ENCODE data around the gene MEAK7. TPM values are rescaled to one million over a fixed set of nuclear protein-coding genes. Genes with fewer than 3 reads are reported as not detected.

The MEAK7 gene
- total RNA-seq, 1 donor from 2014 or later: 34.2 TPM

GRCh38 chr16:84540194-84540593, 35.7 kb upstream of the MEAK7 start:
- Mint-ChIP-seq H3K4me1 (ENCODE audit: unreplicated experiment) (peaks cover 19% of the 10 kb centered on the region), H3K9me3 (ENCODE audit: unreplicated experiment) (no peaks in the 10 kb centered on the region), H3K27ac (ENCODE audit: unreplicated experiment) (no peak overlapping the region), H3K36me3 (ENCODE audit: low read depth, unreplicated experiment) (no peaks in the 10 kb centered on the region), H3K27me3 (ENCODE audit: unreplicated experiment) (peaks cover 4% of the 10 kb centered on the region), H3K4me3 (ENCODE audit: unreplicated experiment) (no peak overlapping the region)
- no peak for TF ChIP-seq CTCF (IDR thresholded peaks at IDR 0.05; ENCODE audit: unreplicated experiment)
- no peak for DNase-seq (ENCODE audit: low spot score)

- Mint-ChIP-seq H3K27ac (ENCODE audit: unreplicated experiment) (peak overlapping the region; percentile 48), H3K36me3 (ENCODE audit: low read depth, unreplicated experiment) (no peaks in the 10 kb centered on the region), H3K4me1 (ENCODE audit: unreplicated experiment) (peaks cover 19% of the 10 kb centered on the region), H3K9me3 (ENCODE audit: unreplicated experiment) (no peaks in the 10 kb centered on the region), H3K4me3 (ENCODE audit: unreplicated experiment) (no peak overlapping the region), H3K27me3 (ENCODE audit: unreplicated experiment) (peaks cover 2% of the 10 kb centered on the region)
- TF ChIP-seq CTCF (IDR thresholded peaks at IDR 0.05; ENCODE audit: unreplicated experiment): no peak
- no peak for DNase-seq (ENCODE audit: low spot score)
Observed at GRCh38 chr16:84538222-84538840, 33.9 kb upstream of the MEAK7 start.

- no peak overlapping the region for H3K4me3 Mint-ChIP-seq (ENCODE audit: unreplicated experiment)
- no peaks in the 10 kb centered on the region for H3K9me3 Mint-ChIP-seq (ENCODE audit: unreplicated experiment)
- H3K27me3 Mint-ChIP-seq (ENCODE audit: unreplicated experiment): peaks cover 2% of the 10 kb centered on the region
- H3K27ac Mint-ChIP-seq (ENCODE audit: unreplicated experiment): peak overlapping the region; percentile 48
- TF ChIP-seq CTCF (IDR thresholded peaks at IDR 0.05; ENCODE audit: unreplicated experiment): no peak
- no peaks in the 10 kb centered on the region for H3K36me3 Mint-ChIP-seq (ENCODE audit: low read depth, unreplicated experiment)
- DNase-seq (ENCODE audit: low spot score): no peak
- peaks cover 26% of the 10 kb centered on the region for H3K4me1 Mint-ChIP-seq (ENCODE audit: unreplicated experiment)
Observed at GRCh38 chr16:84537491-84538151, 33.2 kb upstream of the MEAK7 start.

GRCh38 chr16:84535851-84536250, 31.4 kb upstream of the MEAK7 start:
- Mint-ChIP-seq H3K27me3 (ENCODE audit: unreplicated experiment) (peaks cover 12% of the 10 kb centered on the region), H3K4me3 (ENCODE audit: unreplicated experiment) (peak overlapping the region; percentile 21), H3K4me1 (ENCODE audit: unreplicated experiment) (peaks cover 42% of the 10 kb centered on the region), H3K27ac (ENCODE audit: unreplicated experiment) (no peak overlapping the region), H3K9me3 (ENCODE audit: unreplicated experiment) (no peaks in the 10 kb centered on the region), H3K36me3 (ENCODE audit: low read depth, unreplicated experiment) (peaks cover 5% of the 10 kb centered on the region)
- DNase-seq (ENCODE audit: low spot score): no peak
- no peak for TF ChIP-seq CTCF (IDR thresholded peaks at IDR 0.05; ENCODE audit: unreplicated experiment)

- Mint-ChIP-seq H3K36me3 (ENCODE audit: low read depth, unreplicated experiment) (peaks cover 5% of the 10 kb centered on the region), H3K27me3 (ENCODE audit: unreplicated experiment) (peaks cover 12% of the 10 kb centered on the region), H3K27ac (ENCODE audit: unreplicated experiment) (no peak overlapping the region), H3K4me3 (ENCODE audit: unreplicated experiment) (no peak overlapping the region), H3K4me1 (ENCODE audit: unreplicated experiment) (peaks cover 44% of the 10 kb centered on the region), H3K9me3 (ENCODE audit: unreplicated experiment) (no peaks in the 10 kb centered on the region)
- no peak for TF ChIP-seq CTCF (IDR thresholded peaks at IDR 0.05; ENCODE audit: unreplicated experiment)
- no peak for DNase-seq (ENCODE audit: low spot score)
Observed at GRCh38 chr16:84535408-84535807, 30.9 kb upstream of the MEAK7 start.
